ENCODE results near the gene BMPR1B. TPM values are rescaled to one million over a fixed set of nuclear protein-coding genes. Genes with fewer than 3 reads are reported as not detected.

Gene BMPR1B
- total RNA-seq, 4 donors from 2014 or later: 0.17 to 0.88 (median 0.35) TPM

DNA sequence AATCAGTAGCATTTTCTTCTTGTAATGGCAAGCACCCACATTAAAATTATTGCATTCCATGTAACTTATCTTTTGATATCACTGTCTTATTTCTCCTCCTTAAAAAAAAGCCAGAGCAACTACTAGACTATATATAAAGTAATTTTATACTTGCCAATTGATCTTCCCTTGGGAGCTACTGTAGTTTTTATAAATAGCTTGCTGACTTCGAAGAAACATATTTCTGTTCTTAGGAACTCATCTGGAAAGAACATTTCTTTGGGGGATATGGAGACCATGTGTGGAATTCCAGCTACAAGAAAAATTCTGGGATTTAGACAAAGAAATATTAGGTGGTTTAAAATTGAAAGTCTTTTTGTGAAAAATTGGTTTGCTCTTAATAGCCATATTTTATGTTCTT, 94.9 kb downstream of the BMPR1B start:
- TF ChIP-seq, protein P1, sequence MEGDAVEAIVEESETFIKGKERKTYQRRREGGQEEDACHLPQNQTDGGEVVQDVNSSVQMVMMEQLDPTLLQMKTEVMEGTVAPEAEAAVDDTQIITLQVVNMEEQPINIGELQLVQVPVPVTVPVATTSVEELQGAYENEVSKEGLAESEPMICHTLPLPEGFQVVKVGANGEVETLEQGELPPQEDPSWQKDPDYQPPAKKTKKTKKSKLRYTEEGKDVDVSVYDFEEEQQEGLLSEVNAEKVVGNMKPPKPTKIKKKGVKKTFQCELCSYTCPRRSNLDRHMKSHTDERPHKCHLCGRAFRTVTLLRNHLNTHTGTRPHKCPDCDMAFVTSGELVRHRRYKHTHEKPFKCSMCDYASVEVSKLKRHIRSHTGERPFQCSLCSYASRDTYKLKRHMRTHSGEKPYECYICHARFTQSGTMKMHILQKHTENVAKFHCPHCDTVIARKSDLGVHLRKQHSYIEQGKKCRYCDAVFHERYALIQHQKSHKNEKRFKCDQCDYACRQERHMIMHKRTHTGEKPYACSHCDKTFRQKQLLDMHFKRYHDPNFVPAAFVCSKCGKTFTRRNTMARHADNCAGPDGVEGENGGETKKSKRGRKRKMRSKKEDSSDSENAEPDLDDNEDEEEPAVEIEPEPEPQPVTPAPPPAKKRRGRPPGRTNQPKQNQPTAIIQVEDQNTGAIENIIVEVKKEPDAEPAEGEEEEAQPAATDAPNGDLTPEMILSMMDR (IDR thresholded peaks at IDR 0.05; ENCODE audit: low read depth): no peak

DNA sequence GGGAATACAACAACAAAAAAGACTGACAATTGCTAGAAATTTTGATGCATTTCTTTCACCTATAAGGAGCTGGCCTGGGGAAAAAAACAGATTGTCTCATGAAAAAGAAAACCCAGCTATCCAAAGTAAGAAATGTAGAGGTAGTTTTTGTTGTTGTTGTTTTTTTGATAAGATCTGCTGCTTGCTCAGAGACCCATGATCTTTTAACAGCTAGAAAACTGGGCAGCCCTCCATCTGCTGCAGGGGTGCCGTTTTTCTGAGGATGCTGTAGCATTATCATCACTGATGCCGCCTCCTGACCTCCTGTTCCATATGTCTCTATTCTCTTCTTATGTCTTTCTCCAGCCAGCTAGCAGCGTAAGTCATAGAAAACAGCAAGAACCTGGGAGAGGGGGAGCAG, 98.3 kb downstream of the BMPR1B start:
- TF ChIP-seq, protein P1 (IDR thresholded peaks at IDR 0.05; ENCODE audit: low read depth): no peak

DNA sequence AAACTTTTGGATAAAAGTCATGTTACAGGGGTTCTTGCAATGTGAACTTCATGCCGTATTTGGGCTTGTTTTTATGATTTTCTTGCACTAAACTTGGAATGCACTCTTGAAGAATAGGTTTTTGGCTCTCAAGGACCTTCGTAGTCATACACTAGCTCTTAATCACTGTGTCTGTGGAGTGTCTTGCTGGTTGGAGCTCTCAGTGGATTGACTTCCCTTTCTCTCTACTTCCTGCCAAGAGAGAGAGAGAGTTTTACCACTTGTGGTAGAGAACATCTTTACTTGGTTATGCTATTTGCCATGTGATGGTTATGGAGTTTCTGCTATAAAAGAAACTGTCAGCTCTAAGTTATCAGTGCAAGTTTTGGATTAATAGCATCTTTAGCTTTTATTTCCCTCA, 112.4 kb downstream of the BMPR1B start:
- TF ChIP-seq, protein P1 (IDR thresholded peaks at IDR 0.05; ENCODE audit: low read depth): no peak

DNA sequence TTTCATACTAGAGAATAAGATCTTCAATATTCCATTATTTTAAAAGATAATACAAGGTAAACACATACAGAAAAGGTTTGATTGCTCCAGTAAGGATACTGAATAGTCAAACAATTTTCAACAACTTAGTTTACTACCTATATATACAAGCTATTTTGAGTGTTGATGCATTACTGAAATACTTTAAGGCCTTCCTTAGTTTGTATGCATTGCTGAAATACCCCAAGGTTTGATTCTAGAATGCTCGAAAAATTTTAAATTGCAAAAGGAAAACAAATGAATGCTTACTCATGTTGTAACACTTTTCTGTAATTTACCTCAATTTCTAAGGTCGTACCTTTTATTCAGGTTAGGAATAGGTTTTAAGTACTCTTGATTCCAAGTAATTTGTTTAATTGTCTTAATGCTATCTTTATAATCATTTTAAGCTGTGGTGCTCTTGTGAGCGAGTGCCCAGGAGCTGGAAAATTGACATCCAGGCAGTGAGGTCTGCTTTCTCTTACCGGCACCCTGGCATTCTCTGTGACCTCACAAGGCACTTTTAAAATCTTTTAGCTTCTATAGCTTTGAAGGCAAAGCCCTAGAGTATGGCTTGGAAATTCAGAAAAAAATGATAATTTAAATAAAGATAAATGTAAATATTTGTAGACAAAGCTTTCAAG, 114.0 kb downstream of the BMPR1B start:
- TF ChIP-seq, protein P1 (IDR thresholded peaks at IDR 0.05; ENCODE audit: low read depth): no peak

DNA sequence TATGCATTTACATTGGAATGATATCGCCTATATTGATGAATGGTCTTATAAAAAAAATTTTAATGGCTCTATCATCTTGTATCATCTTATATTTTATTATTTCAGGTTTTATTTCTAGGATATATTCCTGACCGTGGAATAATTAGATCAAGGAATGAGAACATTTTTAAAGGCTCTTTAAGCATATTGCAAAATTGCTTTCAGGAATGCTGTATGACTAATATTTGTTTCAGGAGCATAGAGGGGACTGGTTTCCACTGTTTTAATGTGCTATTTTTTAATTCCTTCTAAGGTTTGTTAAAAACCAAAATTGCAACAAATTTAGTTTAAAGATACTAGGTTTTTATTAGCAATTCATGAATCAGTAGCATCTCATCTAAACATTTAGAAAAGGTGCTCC, 120.2 kb downstream of the BMPR1B start:
- TF ChIP-seq, protein P1 (IDR thresholded peaks at IDR 0.05; ENCODE audit: low read depth): no peak

- TF ChIP-seq, protein P1 (IDR thresholded peaks at IDR 0.05; ENCODE audit: low read depth): no peak
These were observed 123.2 kb downstream of the BMPR1B start for GRCh38 chr4:94880956-94881355.

DNA sequence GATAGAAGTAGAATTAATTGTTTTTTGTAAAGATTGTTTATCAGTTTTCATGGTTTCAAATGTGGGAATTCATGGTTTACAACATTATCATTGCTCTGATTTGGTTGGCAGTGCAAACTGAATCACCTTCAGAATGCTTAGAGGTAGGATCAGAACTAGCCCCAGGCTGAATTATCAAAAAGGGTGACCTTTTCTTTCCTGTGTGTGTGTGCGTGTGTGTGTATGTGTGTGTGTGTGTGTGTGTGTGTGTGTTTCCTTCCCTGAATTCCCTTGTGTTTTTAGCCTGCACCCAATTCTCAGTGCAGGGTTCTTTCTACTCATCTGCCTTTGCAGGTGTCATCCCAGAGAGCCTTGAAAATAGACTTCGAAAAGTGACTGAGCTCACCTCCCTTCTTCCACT, 125.0 kb downstream of the BMPR1B start:
- TF ChIP-seq, protein P1 (IDR thresholded peaks at IDR 0.05; ENCODE audit: low read depth): no peak

Measured in subcutaneous adipose tissue (tissue), 4 donors.